ENCODE results near the gene COL4A2. TPM values are rescaled to one million over a fixed set of nuclear protein-coding genes. Genes with fewer than 3 reads are reported as not detected.

Gene COL4A2
- total and polyA plus RNA-seq, 2 donors (not counting 1 experiment from before 2014, with no cell fraction given) = 0.17 TPM; not detected in 1

- Histone ChIP-seq H3K79me2 (ENCODE audit: control insufficient read depth, insufficient read depth, low read length) (no peaks in the 10 kb centered on the region), H4K20me1 (ENCODE audit: control insufficient read depth, insufficient read depth, low read length, poor library complexity, severe bottlenecking) (no peaks in the 10 kb centered on the region), H3K4me2 (replicated peaks; ENCODE audit: low read depth, low read length, poor library complexity, severe bottlenecking) (no peak overlapping the region), H3K27me3 (replicated peaks in 1 of 4; ENCODE audit: control extremely low read depth in 1 of 4, control insufficient read depth in 3 of 4, insufficient read depth in 4 of 4, low read length in 3 of 4) (no peaks in the 10 kb centered on the region), H3K9ac (ENCODE audit: low read length) (no peak overlapping the region), H3K36me3 (replicated peaks in 1 of 2; ENCODE audit: control extremely low read depth in 1 of 2, control insufficient read depth in 1 of 2, extremely low read depth in 1 of 2, insufficient read depth in 2 of 2, low read length in 1 of 2) (no peaks in the 10 kb centered on the region), H2AFZ (ENCODE audit: insufficient read depth, low read depth, low read length, poor library complexity, severe bottlenecking) (no peak overlapping the region), H3K4me3 (ENCODE audit: control extremely low read depth in 1 of 5, extremely low read depth in 1 of 5, insufficient read depth in 1 of 5, low read depth in 2 of 5, low read length in 4 of 5) (no peak overlapping the region), H3K4me1 (ENCODE audit: control insufficient read depth in 2 of 2, insufficient read depth in 2 of 2, low read length in 2 of 2) (no peaks in the 10 kb centered on the region), H3K9me3 (ENCODE audit: control extremely low read depth in 1 of 3, control insufficient read depth in 2 of 3, insufficient read depth in 1 of 3, low read length in 2 of 3) (peaks cover 0 to 3% (median 0%) of the 10 kb centered on the region in 3 donors), H3K27ac (ENCODE audit: low read length in 2 of 2) (no peak overlapping the region)
- Mint-ChIP-seq H3K4me3 (no peak overlapping the region), H3K4me1 (no peaks in the 10 kb centered on the region), H3K9me3 (ENCODE audit: insufficient read depth) (no peaks in the 10 kb centered on the region), H3K27me3 (peaks cover 10% of the 10 kb centered on the region), H3K27ac (no peak overlapping the region)
- no peak for ATAC-seq (ENCODE audit: low read depth)
- ChIA-PET POLR2A (no interaction called here), CTCF (no interaction called here)
- DNase-seq = no peak
- intact Hi-C loops (cut with micrococcal nuclease) = no loop called here
- TF ChIP-seq CTCF (IDR thresholded peaks at IDR 0.05) (no peak), EZH2 (IDR thresholded peaks at IDR 0.05; ENCODE audit: borderline replicate concordance, insufficient read depth, low read depth, low read length, poor library complexity, severe bottlenecking) (no peak)
- WGBS (ENCODE audit: insufficient coverage) = 88% methylated on average over 2 of the region's 5 CpGs
Measured at GRCh38 chr13:110354715-110355473, 47.8 kb downstream of the COL4A2 start.

GRCh38 chr13:110356362-110356761, 49.3 kb downstream of the COL4A2 start:
- no peaks in the 10 kb centered on the region for H4K20me1 ChIP-seq (ENCODE audit: control insufficient read depth, insufficient read depth, low read length, poor library complexity, severe bottlenecking)

More at GRCh38 chr13:110356362-110356761, 49.3 kb downstream of the COL4A2 start:
- WGBS (ENCODE audit: insufficient coverage) = 80% methylated on average over 12 of the region's 12 CpGs
- DNase-seq (no peak), ATAC-seq (ENCODE audit: low read depth) (no peak)
- H3K36me3 ChIP-seq (replicated peaks in 1 of 2; ENCODE audit: control extremely low read depth in 1 of 2, control insufficient read depth in 1 of 2, extremely low read depth in 1 of 2, insufficient read depth in 2 of 2, low read length in 1 of 2) = no peaks in the 10 kb centered on the region
- Mint-ChIP-seq H3K4me1 (no peaks in the 10 kb centered on the region), H3K27ac (no peak overlapping the region), H3K9me3 (ENCODE audit: insufficient read depth) (no peaks in the 10 kb centered on the region), H3K27me3 (peaks cover 7% of the 10 kb centered on the region), H3K4me3 (no peak overlapping the region)
- no peak overlapping the region for H2AFZ ChIP-seq (ENCODE audit: insufficient read depth, low read depth, low read length, poor library complexity, severe bottlenecking)
- H3K4me1 ChIP-seq (ENCODE audit: control insufficient read depth in 2 of 2, insufficient read depth in 2 of 2, low read length in 2 of 2) = no peaks in the 10 kb centered on the region
- no peak overlapping the region for H3K4me2 ChIP-seq (replicated peaks; ENCODE audit: low read depth, low read length, poor library complexity, severe bottlenecking)
- H3K4me3 ChIP-seq (ENCODE audit: control extremely low read depth in 1 of 5, extremely low read depth in 1 of 5, insufficient read depth in 1 of 5, low read depth in 2 of 5, low read length in 4 of 5) = no peak overlapping the region
- ChIA-PET CTCF (no interaction called here), POLR2A (no interaction called here)
- TF ChIP-seq EZH2 (IDR thresholded peaks at IDR 0.05; ENCODE audit: borderline replicate concordance, insufficient read depth, low read depth, low read length, poor library complexity, severe bottlenecking) = no peak
- intact Hi-C loops (cut with micrococcal nuclease) = no loop called here
- H3K9me3 ChIP-seq (ENCODE audit: control extremely low read depth in 1 of 3, control insufficient read depth in 2 of 3, insufficient read depth in 1 of 3, low read length in 2 of 3) = peaks cover 0 to 3% (median 0%) of the 10 kb centered on the region in 3 donors
- no peak overlapping the region for H3K9ac ChIP-seq (ENCODE audit: low read length)
- no peak overlapping the region for H3K27ac ChIP-seq (ENCODE audit: low read length in 2 of 2)
- no peaks in the 10 kb centered on the region for H3K79me2 ChIP-seq (ENCODE audit: control insufficient read depth, insufficient read depth, low read length)
- H3K27me3 ChIP-seq (replicated peaks in 1 of 4; ENCODE audit: control extremely low read depth in 1 of 4, control insufficient read depth in 3 of 4, insufficient read depth in 4 of 4, low read length in 3 of 4) = no peaks in the 10 kb centered on the region

All from B cell (primary cell).